Natural killer cell (primary cell): ENCODE measurements around the gene RRAS. TPM values are rescaled to one million over a fixed set of nuclear protein-coding genes. Genes with fewer than 3 reads are reported as not detected.

ENCODE experiments used
- ATAC-seq, 3 donors: fragments of 150-1000 bp in 2 of 3; fragments of 200-7000 bp in 1 of 3; cut with Tn5 transposase; 1 replicate in 1 of 3; 2 replicates in 2 of 3; pipeline ENCODE4 v1.10.0; 2021; ENCODE audit warnings: mild to moderate bottlenecking in 2 of 3, moderate library complexity in 2 of 3
- DNase-seq, 2 donors: peaks; one replicate each; pipeline versions ENCODE4 v3.0.0 to v3.0.0-alpha.2; 2013 to 2021; ENCODE audit warnings: mixed read lengths in 1 of 2
- H3K27ac ChIP-seq: one replicate; pipeline ENCODE4 v1.5.1; 2013; ENCODE audit warnings: mild to moderate bottlenecking, low read length
- H3K27me3 ChIP-seq: one replicate; pipeline ENCODE4 v1.6.1; 2013; ENCODE audit warnings: low read length; ENCODE audit not compliant: control insufficient read depth, insufficient read depth
- H3K36me3 ChIP-seq: one replicate; pipeline ENCODE4 v1.6.1; 2013; ENCODE audit warnings: low read length; ENCODE audit not compliant: control insufficient read depth, insufficient read depth
- H3K4me1 ChIP-seq: one replicate; pipeline ENCODE4 v1.6.1; 2013; ENCODE audit warnings: low read length; ENCODE audit not compliant: control insufficient read depth, insufficient read depth
- H3K4me3 ChIP-seq: one replicate; pipeline ENCODE4 v1.5.1; 2013; ENCODE audit warnings: low read length
- H3K9me3 ChIP-seq: one replicate; pipeline ENCODE4 v1.6.1; 2013; ENCODE audit warnings: low read length; ENCODE audit not compliant: control insufficient read depth, insufficient read depth
- H3K27ac Mint-ChIP-seq, 2 donors: one replicate each; pipeline ENCODE4 v1.8.0; 2022; ENCODE audit warnings: mild to moderate bottlenecking in 2 of 2, mixed read lengths in 2 of 2, moderate library complexity in 1 of 2
- H3K27me3 Mint-ChIP-seq, 2 donors: one replicate each; pipeline ENCODE4 v1.8.0; 2022; ENCODE audit warnings: low read depth in 2 of 2, mixed read lengths in 2 of 2
- H3K36me3 Mint-ChIP-seq: one replicate; pipeline ENCODE4 v1.8.0; 2022; ENCODE audit warnings: mixed read lengths
- H3K4me1 Mint-ChIP-seq, 2 donors: one replicate each; pipeline ENCODE4 v1.8.0; 2022; ENCODE audit warnings: mixed read lengths in 2 of 2
- H3K4me3 Mint-ChIP-seq: one replicate; pipeline ENCODE4 v1.8.0; 2022; ENCODE audit warnings: mild to moderate bottlenecking, moderate library complexity, mixed read lengths
- H3K9me3 Mint-ChIP-seq, 2 donors: one replicate each; pipeline ENCODE4 v1.8.0; 2022; ENCODE audit warnings: mixed read lengths in 2 of 2
- WGBS: methylation state at CpG from one replicate; pipeline ENCODE4 v1.1.7; 2013; ENCODE audit warnings: missing lambda C conversion rate; ENCODE audit not compliant: insufficient coverage; 5-methylcytosine and 5-hydroxymethylcytosine counted together
- intact Hi-C: fragments of 100-400 bp; cut with micrococcal nuclease; formaldehyde crosslinking; loops from one replicate; pipeline ENCODE4 v1.14.2; 2022
- total RNA-seq, 4 donors: library from RNA; stranded (reverse); fragments of 120-200 nt in 1 of 4; gene quantifications; one replicate each; pipeline versions ENCODE4 v1.2.3 to v1.2.4, GENCODE V29; 2013 to 2022
- TF ChIP-seq, protein P1 (sequence below): fragments of 200-600 bp; IDR thresholded peaks from one replicate; pipeline ENCODE4 v1.8.0; 2022; ENCODE audit warnings: antibody characterized with exemption

Gene RRAS
- total RNA-seq, 3 donors from 2014 or later (not counting 1 experiment from before 2014, with no cell fraction given): 2.0 to 7.7 (median 5.9) TPM

DNA sequence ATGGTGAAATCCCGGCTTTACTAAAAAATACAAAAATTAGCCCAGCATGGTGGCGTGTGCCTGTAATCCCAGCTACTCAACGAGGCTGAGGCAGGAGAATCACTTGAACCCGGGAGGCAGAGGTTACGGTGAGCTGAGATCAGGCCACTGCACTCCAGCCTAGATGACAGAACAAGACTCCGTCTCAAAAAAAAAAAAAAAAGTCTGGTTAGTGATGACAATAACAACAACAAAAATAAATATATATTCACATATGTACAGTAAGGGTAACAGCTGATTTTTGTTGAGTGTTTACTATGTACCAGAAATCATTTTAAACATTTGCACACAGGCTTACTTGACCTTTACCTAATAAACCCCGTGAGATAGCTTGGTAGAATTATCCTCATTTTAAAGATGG is 23.0 kb downstream of the RRAS start:
- TF ChIP-seq, protein P1, sequence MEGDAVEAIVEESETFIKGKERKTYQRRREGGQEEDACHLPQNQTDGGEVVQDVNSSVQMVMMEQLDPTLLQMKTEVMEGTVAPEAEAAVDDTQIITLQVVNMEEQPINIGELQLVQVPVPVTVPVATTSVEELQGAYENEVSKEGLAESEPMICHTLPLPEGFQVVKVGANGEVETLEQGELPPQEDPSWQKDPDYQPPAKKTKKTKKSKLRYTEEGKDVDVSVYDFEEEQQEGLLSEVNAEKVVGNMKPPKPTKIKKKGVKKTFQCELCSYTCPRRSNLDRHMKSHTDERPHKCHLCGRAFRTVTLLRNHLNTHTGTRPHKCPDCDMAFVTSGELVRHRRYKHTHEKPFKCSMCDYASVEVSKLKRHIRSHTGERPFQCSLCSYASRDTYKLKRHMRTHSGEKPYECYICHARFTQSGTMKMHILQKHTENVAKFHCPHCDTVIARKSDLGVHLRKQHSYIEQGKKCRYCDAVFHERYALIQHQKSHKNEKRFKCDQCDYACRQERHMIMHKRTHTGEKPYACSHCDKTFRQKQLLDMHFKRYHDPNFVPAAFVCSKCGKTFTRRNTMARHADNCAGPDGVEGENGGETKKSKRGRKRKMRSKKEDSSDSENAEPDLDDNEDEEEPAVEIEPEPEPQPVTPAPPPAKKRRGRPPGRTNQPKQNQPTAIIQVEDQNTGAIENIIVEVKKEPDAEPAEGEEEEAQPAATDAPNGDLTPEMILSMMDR: no peak
- H3K27me3 Mint-ChIP-seq: no peaks in the 10 kb centered on the region
- H3K27ac Mint-ChIP-seq: peak overlapping the region in 1 of 2 donors; percentile 33
- no peak overlapping the region for H3K4me3 Mint-ChIP-seq
- intact Hi-C loops: no loop called here
- peaks cover 23 to 45% of the 10 kb centered on the region in 2 donors for H3K4me1 Mint-ChIP-seq
- 100% methylated on average over 6 of the region's 7 CpGs for WGBS
- H3K4me1 ChIP-seq: peaks cover 26% of the 10 kb centered on the region
- no peak for DNase-seq
- H3K4me3 ChIP-seq: no peak overlapping the region
- H3K36me3 ChIP-seq: peaks cover 58% of the 10 kb centered on the region
- no peaks in the 10 kb centered on the region for H3K9me3 Mint-ChIP-seq
- no peaks in the 10 kb centered on the region for H3K9me3 ChIP-seq
- H3K27me3 ChIP-seq: no peaks in the 10 kb centered on the region
- H3K27ac ChIP-seq: no peak overlapping the region
- H3K36me3 Mint-ChIP-seq: no peaks in the 10 kb centered on the region
- no peak for ATAC-seq

DNA sequence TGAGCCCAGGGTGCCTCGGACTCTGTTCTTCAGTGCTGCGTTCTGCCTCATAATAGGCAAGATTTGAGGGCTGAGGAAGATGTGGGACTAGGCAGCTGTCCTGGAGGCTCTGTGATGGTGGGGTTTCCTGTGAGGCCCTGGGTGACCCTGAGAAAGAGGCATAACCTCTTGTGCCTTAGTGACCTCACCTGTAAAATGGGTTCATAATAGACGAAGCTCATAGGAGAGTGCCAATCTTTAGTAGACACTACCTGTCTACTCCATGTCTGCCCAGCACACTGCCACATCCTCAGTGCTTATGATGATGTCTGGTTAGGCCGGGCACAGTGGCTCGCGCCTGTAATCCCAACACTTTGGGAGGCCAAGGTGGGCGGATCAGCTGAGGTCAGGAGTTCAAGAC is 23.4 kb downstream of the RRAS start:
- WGBS: 99% methylated on average over 7 of the region's 7 CpGs
- Histone ChIP-seq H3K9me3 (no peaks in the 10 kb centered on the region), H3K36me3 (peaks cover 54% of the 10 kb centered on the region), H3K27me3 (no peaks in the 10 kb centered on the region), H3K4me3 (no peak overlapping the region), H3K4me1 (peaks cover 26% of the 10 kb centered on the region), H3K27ac (no peak overlapping the region)
- Mint-ChIP-seq H3K36me3 (no peaks in the 10 kb centered on the region), H3K4me1 (peaks cover 23 to 41% of the 10 kb centered on the region in 2 donors), H3K27me3 (no peaks in the 10 kb centered on the region), H3K4me3 (no peak overlapping the region), H3K9me3 (no peaks in the 10 kb centered on the region), H3K27ac (peak overlapping the region in 1 of 2 donors; percentile 18)
- DNase-seq (no peak), ATAC-seq (no peak)
- intact Hi-C loops: no loop called here
- TF ChIP-seq, protein P1: no peak

DNA sequence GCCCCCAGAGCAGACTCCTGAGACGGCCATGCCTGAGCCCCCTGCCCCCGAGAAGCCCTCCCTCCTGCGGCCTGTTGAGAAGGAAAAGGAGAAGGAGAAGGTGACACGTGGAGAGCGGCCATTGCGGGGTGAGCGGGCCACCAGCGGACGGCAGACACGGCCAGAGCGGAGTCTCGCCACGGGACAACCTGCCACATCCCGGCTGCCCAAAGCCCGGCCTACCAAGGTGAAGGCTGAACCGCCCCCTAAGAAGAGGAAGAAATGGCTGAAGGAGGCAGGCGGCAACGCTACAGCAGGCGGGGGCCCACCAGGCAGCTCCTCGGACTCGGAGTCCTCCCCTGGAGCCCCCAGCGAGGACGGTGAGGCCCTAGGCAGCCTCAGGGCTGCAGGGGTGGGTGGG is 24.1 kb downstream of the RRAS start:
- Histone ChIP-seq H3K36me3 (peaks cover 58% of the 10 kb centered on the region), H3K4me3 (no peak overlapping the region), H3K9me3 (no peaks in the 10 kb centered on the region), H3K4me1 (peaks cover 26% of the 10 kb centered on the region), H3K27me3 (no peaks in the 10 kb centered on the region), H3K27ac (no peak overlapping the region)
- intact Hi-C loops: no loop called here
- Mint-ChIP-seq H3K4me3 (no peak overlapping the region), H3K27me3 (no peaks in the 10 kb centered on the region), H3K4me1 (peaks cover 23 to 39% of the 10 kb centered on the region in 2 donors), H3K36me3 (no peaks in the 10 kb centered on the region), H3K27ac (peak overlapping the region in 1 of 2 donors; percentile 97), H3K9me3 (no peaks in the 10 kb centered on the region)
- WGBS: 98% methylated on average over 23 of the region's 23 CpGs
- no peak for DNase-seq
- TF ChIP-seq, protein P1: no peak
- ATAC-seq: no peak

DNA sequence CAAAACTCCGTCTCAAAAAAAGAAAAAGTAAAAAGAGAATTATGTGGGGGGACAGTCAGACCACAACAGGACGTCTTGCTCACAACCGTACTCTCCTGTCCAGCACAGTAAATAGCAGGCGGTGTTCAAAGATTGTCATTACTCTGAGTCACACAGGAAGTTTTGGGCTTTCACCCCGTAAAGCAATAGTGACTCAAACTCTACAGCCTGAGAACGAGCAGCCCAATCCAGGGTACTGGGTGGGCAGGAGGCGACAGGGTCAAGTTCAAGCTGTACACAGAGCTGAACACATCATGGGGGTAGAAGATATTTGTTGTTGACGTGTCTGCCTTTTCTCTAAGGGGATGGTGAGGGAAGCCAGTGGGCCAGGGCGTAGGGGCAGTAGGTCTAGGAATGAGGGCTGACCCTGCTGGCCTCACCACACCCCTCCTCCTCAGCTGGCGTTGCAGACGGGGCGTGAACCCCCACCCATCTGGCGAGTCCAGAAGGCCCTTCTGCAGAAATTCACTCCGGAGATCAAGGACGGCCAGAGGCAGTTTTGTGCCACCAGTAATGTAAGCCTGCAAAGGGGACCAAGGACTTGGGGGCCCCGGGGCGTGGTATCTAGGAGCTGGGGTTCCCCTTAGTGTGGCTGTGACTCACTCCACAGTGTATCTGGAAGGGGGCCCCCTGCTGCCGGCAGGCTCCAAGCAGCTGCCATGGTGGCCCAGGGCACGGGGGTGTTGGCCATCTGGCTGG is 25.7 kb downstream of the RRAS start:
- Histone ChIP-seq H3K4me3 (no peak overlapping the region), H3K9me3 (no peaks in the 10 kb centered on the region), H3K36me3 (peaks cover 51% of the 10 kb centered on the region), H3K27me3 (no peaks in the 10 kb centered on the region), H3K4me1 (peaks cover 26% of the 10 kb centered on the region), H3K27ac (peak overlapping the region; percentile 73)
- Mint-ChIP-seq H3K36me3 (no peaks in the 10 kb centered on the region), H3K4me1 (peaks cover 23 to 39% of the 10 kb centered on the region in 2 donors), H3K4me3 (peak overlapping the region; percentile 70), H3K27ac (peak overlapping the region; percentile 86 to 97), H3K27me3 (no peaks in the 10 kb centered on the region), H3K9me3 (no peaks in the 10 kb centered on the region)
- WGBS: 56% methylated on average over 19 of the region's 19 CpGs
- TF ChIP-seq, protein P1: no peak
- DNase-seq (peak in 1 of 2 donors; percentile 51), ATAC-seq (peak; percentile 86 to 91 (median 89))
- intact Hi-C loops: no loop called here
